ENCODE measurements around the gene C9orf153. TPM values are rescaled to one million over a fixed set of nuclear protein-coding genes. Genes with fewer than 3 reads are reported as not detected.

The C9orf153 gene
- total and polyA plus RNA-seq, 2 of the 4 experiments (the other 2 are of a cell fraction) = not detected

- ATAC-seq (ENCODE audit: low read depth) (no peak), DNase-seq (no peak)
Observed at GRCh38 chr9:86285261-86285660, 25.8 kb upstream of the C9orf153 start.

More at GRCh38 chr9:86285261-86285660, 25.8 kb upstream of the C9orf153 start:
- H3K9me3 ChIP-seq (ENCODE audit: control insufficient read depth, insufficient read depth, low read length) = no peaks in the 10 kb centered on the region
- dilution Hi-C loops (cut with HindIII; ENCODE audit: low sequenced_read_pairs, unreplicated experiment) = no loop called here
- H2BK120ac ChIP-seq (ENCODE audit: low read depth, low read length) = no peak overlapping the region
- WGBS, 2 experiments (ENCODE audit: extremely low coverage in 2 of 2, insufficient read length in 1 of 2) = no CpG with 5 or more reads among the region's 2 CpGs
- no peak overlapping the region for H2AK5ac ChIP-seq (ENCODE audit: low read depth, low read length)
- no peak overlapping the region for H2AFZ ChIP-seq (replicated peaks; ENCODE audit: low read length, poor library complexity)
- BruUV-seq (replicated peaks) = no TSS peak
- H4K91ac ChIP-seq (ENCODE audit: insufficient read depth, low read depth, low read length) = no peak overlapping the region
- peaks cover 5% of the 10 kb centered on the region for H3K36me3 ChIP-seq (ENCODE audit: control insufficient read depth, insufficient read depth, low read length)
- peaks cover 4% of the 10 kb centered on the region for H3K4me1 ChIP-seq (ENCODE audit: control insufficient read depth, insufficient read depth, low read length)
- no peak overlapping the region for H2AK9ac ChIP-seq (replicated peaks; ENCODE audit: low read depth, low read length, poor library complexity)
- ChIA-PET POLR2A (ENCODE audit: unreplicated experiment) (no interaction called here), CTCF (no interaction called here)
- TF ChIP-seq SMC3 (IDR thresholded peaks at IDR 0.05; ENCODE audit: low read depth, low read length) = no peak
- TF ChIP-seq CTCF (conservative IDR thresholded peaks at IDR 0.05; ENCODE audit: low read depth, low read length) = no peak
- no peak for TF ChIP-seq USF2 (IDR thresholded peaks at IDR 0.05; ENCODE audit: low read depth, low read length)
- TF ChIP-seq MAZ (IDR thresholded peaks at IDR 0.05; ENCODE audit: borderline replicate concordance, low read depth, low read length) = no peak
- no peak for TF ChIP-seq MXI1 (IDR thresholded peaks at IDR 0.05; ENCODE audit: borderline replicate concordance, low read depth, low read length)
- no peak for TF ChIP-seq RAD21 (IDR thresholded peaks at IDR 0.05; ENCODE audit: low read length)
- no peak for TF ChIP-seq RCOR1 (IDR thresholded peaks at IDR 0.05; ENCODE audit: insufficient replicate concordance, low read length)
- TF ChIP-seq CHD1 (IDR thresholded peaks at IDR 0.05; ENCODE audit: low read depth, low read length) = no peak
- TF ChIP-seq NFE2L2 (IDR thresholded peaks at IDR 0.05; ENCODE audit: low read depth, low read length) = no peak
- intact Hi-C loops (cut with micrococcal nuclease) = loop anchor here (5.0 kb wide), 1 partner anchor 37 kb away; no protein-coding TSS in a partner anchor
- no peak overlapping the region for H3K4me3 ChIP-seq (ENCODE audit: insufficient read depth, low read depth, low read length)
- H4K8ac ChIP-seq (ENCODE audit: low read depth in 2 of 2, low read length in 2 of 2) = no peak overlapping the region
- H4K20me1 ChIP-seq (ENCODE audit: insufficient read depth, low read length) = peaks cover 11% of the 10 kb centered on the region; the same call in 1 of the 2 replicates
- in situ Hi-C loops (cut with MboI; ENCODE audit: low sequenced_read_pairs) = no loop called here
- no peak overlapping the region for H3K56ac ChIP-seq (ENCODE audit: extremely low read depth, insufficient read depth, low read length)
- peaks cover 7 to 17% of the 10 kb centered on the region in 2 experiments for H3K79me1 ChIP-seq (ENCODE audit: low read depth in 1 of 2, low read length in 2 of 2)
- no peak overlapping the region for H2BK5ac ChIP-seq (ENCODE audit: low read depth, low read length, poor library complexity, severe bottlenecking)
- no peak overlapping the region for H3K27ac ChIP-seq (ENCODE audit: insufficient read depth, low read length)
- no peak overlapping the region for H3K9ac ChIP-seq (ENCODE audit: low read depth, low read length)
- H3K18ac ChIP-seq (ENCODE audit: low read depth, low read length) = no peak overlapping the region
- H2BK15ac ChIP-seq (ENCODE audit: low read depth, low read length) = no peak overlapping the region
- peaks cover 3% of the 10 kb centered on the region; the same call in 1 of the 2 replicates for H3K9me1 ChIP-seq (ENCODE audit: insufficient read depth, low read length)
- H3K27me3 ChIP-seq (ENCODE audit: control insufficient read depth, insufficient read depth, low read length) = no peaks in the 10 kb centered on the region
- no peak overlapping the region for H2BK20ac ChIP-seq (ENCODE audit: low read depth, low read length)
- H4K5ac ChIP-seq (ENCODE audit: low read depth, low read length) = no peak overlapping the region
- no peak overlapping the region for H3K23ac ChIP-seq (ENCODE audit: low read depth, low read length)
- H3K4ac ChIP-seq (ENCODE audit: low read depth, low read length) = no peak overlapping the region
- no peak overlapping the region for H3K4me2 ChIP-seq (ENCODE audit: low read depth, low read length)
- no peak overlapping the region for H3K14ac ChIP-seq (replicated peaks; ENCODE audit: low read depth, low read length)

Measured in IMR-90 (cell line).